ENCODE data around the gene CCDC171. TPM values are rescaled to one million over a fixed set of nuclear protein-coding genes. Genes with fewer than 3 reads are reported as not detected.

Gene CCDC171
- total and polyA plus RNA-seq, 4 donors, result 0.13 to 1.1 (median 0.43) TPM

DNA sequence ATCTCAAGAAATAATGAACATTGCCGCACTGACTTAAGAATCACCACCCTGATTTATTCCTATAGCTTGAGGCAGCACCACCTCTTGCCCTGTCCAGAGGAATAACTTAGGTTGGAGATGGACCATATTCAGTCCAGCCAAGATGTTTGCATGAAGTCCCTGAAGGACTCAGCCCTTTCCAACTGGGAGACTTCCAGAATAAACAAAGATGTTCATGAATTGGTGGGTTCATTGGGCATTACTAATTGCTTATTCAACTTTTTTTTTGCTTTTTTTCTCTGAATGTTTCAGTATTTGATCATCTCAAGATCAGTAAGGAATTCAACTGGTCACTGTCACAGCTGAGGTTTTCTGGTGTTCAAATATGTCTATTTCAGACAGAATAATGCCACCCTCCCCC lies 470.6 kb downstream of the CCDC171 start:
- H3K4me3 ChIP-seq (ENCODE audit: low read depth in 1 of 3, low read length in 3 of 3), result no peak overlapping the region
- H3K4me1 ChIP-seq (ENCODE audit: control insufficient read depth in 4 of 4, insufficient read depth in 4 of 4, low read length in 3 of 4), result no peaks in the 10 kb centered on the region
- H3K27me3 ChIP-seq (ENCODE audit: control insufficient read depth in 4 of 4, insufficient read depth in 4 of 4, low read length in 3 of 4), result no peaks in the 10 kb centered on the region
- no peaks in the 10 kb centered on the region for H3K36me3 ChIP-seq (ENCODE audit: control insufficient read depth in 4 of 4, insufficient read depth in 3 of 4, low read depth in 1 of 4, low read length in 3 of 4)
- DNase-seq (ENCODE audit: low spot score), result no peak
- TF ChIP-seq FOXA2 (IDR thresholded peaks at IDR 0.05) (no peak), ZBTB33 (IDR thresholded peaks at IDR 0.05) (no peak), RAD21 (IDR thresholded peaks at IDR 0.05) (no peak), JUND (IDR thresholded peaks at IDR 0.05) (no peak), FOXA1 (IDR thresholded peaks at IDR 0.05) (no peak), NR2F2 (IDR thresholded peaks at IDR 0.05) (no peak)
- TF ChIP-seq, protein P1, sequence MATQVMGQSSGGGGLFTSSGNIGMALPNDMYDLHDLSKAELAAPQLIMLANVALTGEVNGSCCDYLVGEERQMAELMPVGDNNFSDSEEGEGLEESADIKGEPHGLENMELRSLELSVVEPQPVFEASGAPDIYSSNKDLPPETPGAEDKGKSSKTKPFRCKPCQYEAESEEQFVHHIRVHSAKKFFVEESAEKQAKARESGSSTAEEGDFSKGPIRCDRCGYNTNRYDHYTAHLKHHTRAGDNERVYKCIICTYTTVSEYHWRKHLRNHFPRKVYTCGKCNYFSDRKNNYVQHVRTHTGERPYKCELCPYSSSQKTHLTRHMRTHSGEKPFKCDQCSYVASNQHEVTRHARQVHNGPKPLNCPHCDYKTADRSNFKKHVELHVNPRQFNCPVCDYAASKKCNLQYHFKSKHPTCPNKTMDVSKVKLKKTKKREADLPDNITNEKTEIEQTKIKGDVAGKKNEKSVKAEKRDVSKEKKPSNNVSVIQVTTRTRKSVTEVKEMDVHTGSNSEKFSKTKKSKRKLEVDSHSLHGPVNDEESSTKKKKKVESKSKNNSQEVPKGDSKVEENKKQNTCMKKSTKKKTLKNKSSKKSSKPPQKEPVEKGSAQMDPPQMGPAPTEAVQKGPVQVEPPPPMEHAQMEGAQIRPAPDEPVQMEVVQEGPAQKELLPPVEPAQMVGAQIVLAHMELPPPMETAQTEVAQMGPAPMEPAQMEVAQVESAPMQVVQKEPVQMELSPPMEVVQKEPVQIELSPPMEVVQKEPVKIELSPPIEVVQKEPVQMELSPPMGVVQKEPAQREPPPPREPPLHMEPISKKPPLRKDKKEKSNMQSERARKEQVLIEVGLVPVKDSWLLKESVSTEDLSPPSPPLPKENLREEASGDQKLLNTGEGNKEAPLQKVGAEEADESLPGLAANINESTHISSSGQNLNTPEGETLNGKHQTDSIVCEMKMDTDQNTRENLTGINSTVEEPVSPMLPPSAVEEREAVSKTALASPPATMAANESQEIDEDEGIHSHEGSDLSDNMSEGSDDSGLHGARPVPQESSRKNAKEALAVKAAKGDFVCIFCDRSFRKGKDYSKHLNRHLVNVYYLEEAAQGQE (IDR thresholded peaks at IDR 0.05), result no peak
- TF ChIP-seq, protein P2, sequence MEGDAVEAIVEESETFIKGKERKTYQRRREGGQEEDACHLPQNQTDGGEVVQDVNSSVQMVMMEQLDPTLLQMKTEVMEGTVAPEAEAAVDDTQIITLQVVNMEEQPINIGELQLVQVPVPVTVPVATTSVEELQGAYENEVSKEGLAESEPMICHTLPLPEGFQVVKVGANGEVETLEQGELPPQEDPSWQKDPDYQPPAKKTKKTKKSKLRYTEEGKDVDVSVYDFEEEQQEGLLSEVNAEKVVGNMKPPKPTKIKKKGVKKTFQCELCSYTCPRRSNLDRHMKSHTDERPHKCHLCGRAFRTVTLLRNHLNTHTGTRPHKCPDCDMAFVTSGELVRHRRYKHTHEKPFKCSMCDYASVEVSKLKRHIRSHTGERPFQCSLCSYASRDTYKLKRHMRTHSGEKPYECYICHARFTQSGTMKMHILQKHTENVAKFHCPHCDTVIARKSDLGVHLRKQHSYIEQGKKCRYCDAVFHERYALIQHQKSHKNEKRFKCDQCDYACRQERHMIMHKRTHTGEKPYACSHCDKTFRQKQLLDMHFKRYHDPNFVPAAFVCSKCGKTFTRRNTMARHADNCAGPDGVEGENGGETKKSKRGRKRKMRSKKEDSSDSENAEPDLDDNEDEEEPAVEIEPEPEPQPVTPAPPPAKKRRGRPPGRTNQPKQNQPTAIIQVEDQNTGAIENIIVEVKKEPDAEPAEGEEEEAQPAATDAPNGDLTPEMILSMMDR (IDR thresholded peaks at IDR 0.05; ENCODE audit: low read depth, low read length, missing input control), result no peak
- WGBS, result 53% methylated on average over 1 of the region's 1 CpG
- H3K9ac ChIP-seq (ENCODE audit: low read depth in 1 of 2, low read length in 2 of 2), result no peak overlapping the region
- no peak overlapping the region for H3K27ac ChIP-seq (ENCODE audit: low read depth in 1 of 2, low read length in 2 of 2)
- H3K9me3 ChIP-seq (ENCODE audit: control insufficient read depth in 4 of 4, low read length in 3 of 4), result peaks cover 0 to 3% (median 0%) of the 10 kb centered on the region in 4 donors

Small RNA genes lying within 50 kb of the gene (small RNA-seq; reads per million reads assigned to genes)
- not detected for gene AL513423.1
- not detected for gene HMGN2P16
- gene RN7SL98P, result not detected
- not detected for gene RNU6-14P
- gene RNU6-246P, result not detected

Other genes starting within 250 kb of the CCDC171 start
- gene TTC39B, start 245.8 kb upstream of the CCDC171 start, total RNA-seq, result 10 to 100 TPM in 1 of 2 donors, 1 to 10 TPM in 1; 2.4 to 11.7 TPM
- 1 to 10 TPM; 1.8 to 3.1 TPM for gene TTC39B, start 245.8 kb upstream of the CCDC171 start, polyA plus RNA-seq
- 10 to 100 TPM; 18.9 to 19.6 TPM for gene SNAPC3, start 130.2 kb upstream of the CCDC171 start, total RNA-seq
- gene SNAPC3, start 130.2 kb upstream of the CCDC171 start, polyA plus RNA-seq, result 1 to 10 TPM; 7.4 to 8.0 TPM
- gene PSIP1, start 42.1 kb upstream of the CCDC171 start, total RNA-seq, result 10 to 100 TPM; 13.4 to 22.7 TPM
- gene PSIP1, start 42.1 kb upstream of the CCDC171 start, polyA plus RNA-seq, result 10 to 100 TPM in 1 of 2 donors, 1 to 10 TPM in 1; 9.2 to 13.1 TPM

Data from liver (tissue), 10 donors.